AG09309 (cell line): ENCODE data around the gene ELAVL2.
"Not testable (repeated sequence)": the region's sequence is repeated elsewhere in the genome, so short reads cannot be mapped to it uniquely, and the experiment has no call there.

Experiments used
- DNase-seq: peaks from one replicate; pipeline ENCODE4 v3.0.0-alpha.2; 2010; ENCODE audit warnings: low read depth
- H3K4me3 ChIP-seq: 2 replicates; pipeline ENCODE4 v1.5.1; 2011; ENCODE audit warnings: mild to moderate bottlenecking, low read depth, low read length, moderate library complexity; ENCODE audit not compliant: control insufficient read depth
- CTCF ChIP-seq: IDR thresholded peaks from 2 replicates; pipeline ENCODE4 v1.5.1; 2011; ENCODE audit warnings: mild to moderate bottlenecking, low read depth, low read length, inconsistent platforms; ENCODE audit not compliant: insufficient read depth, control insufficient read depth; ENCODE audit errors: missing control alignments

Gene ELAVL2

GRCh38 chr9:23728736-23729135 lies 97.3 kb downstream of the ELAVL2 start:
- no peak for TF ChIP-seq CTCF
- H3K4me3 ChIP-seq = no peak overlapping the region
- no peak for DNase-seq

- no peak for TF ChIP-seq CTCF
- no peak overlapping the region for H3K4me3 ChIP-seq
Measured at GRCh38 chr9:23725279-23725946, 100.6 kb downstream of the ELAVL2 start.

GRCh38 chr9:23723672-23724071 lies 102.4 kb downstream of the ELAVL2 start:
- TF ChIP-seq CTCF = no peak
- H3K4me3 ChIP-seq = no peak overlapping the region
- no peak for DNase-seq

More at GRCh38 chr9:23725279-23725946, 100.6 kb downstream of the ELAVL2 start:
- DNase-seq = no peak

- not testable (repeated sequence) for H3K4me3 ChIP-seq, DNase-seq
Measured at GRCh38 chr9:23723048-23723447, 103.0 kb downstream of the ELAVL2 start.

GRCh38 chr9:23721466-23721865 lies 104.6 kb downstream of the ELAVL2 start:
- no peak overlapping the region for H3K4me3 ChIP-seq
- no peak for DNase-seq
- no peak for TF ChIP-seq CTCF

- DNase-seq = no peak
- TF ChIP-seq CTCF = no peak
Measured at GRCh38 chr9:23717505-23717904, 108.5 kb downstream of the ELAVL2 start.

GRCh38 chr9:23707249-23707648 lies 118.8 kb downstream of the ELAVL2 start:
- H3K4me3 ChIP-seq = no peak overlapping the region
- no peak for DNase-seq
- no peak for TF ChIP-seq CTCF

More at GRCh38 chr9:23717505-23717904, 108.5 kb downstream of the ELAVL2 start:
- H3K4me3 ChIP-seq = no peak overlapping the region
